NCI-H146 (cell line): ENCODE data around the gene SH3TC2.

Experiments
- DNase-seq: peaks from one replicate; lab custom pipeline; 2025; lab: John Stamatoyannopoulos, UW

Gene SH3TC2

GRCh38 chr5:149060325-149060724, 2.5 kb downstream of the SH3TC2 start:
- no peak for DNase-seq

- DNase-seq = no peak
These were observed 6.2 kb downstream of the SH3TC2 start for GRCh38 chr5:149056616-149057165.

GRCh38 chr5:149054416-149054815, 8.4 kb downstream of the SH3TC2 start:
- DNase-seq = no peak

- no peak for DNase-seq
These were observed 9.7 kb downstream of the SH3TC2 start for GRCh38 chr5:149053072-149053695.

- no peak for DNase-seq
These were observed 13.5 kb downstream of the SH3TC2 start for GRCh38 chr5:149049371-149049781.

GRCh38 chr5:149048811-149049210, 14.1 kb downstream of the SH3TC2 start:
- DNase-seq = no peak

GRCh38 chr5:149047462-149047861, 15.4 kb downstream of the SH3TC2 start:
- DNase-seq = no peak

GRCh38 chr5:149046196-149046829, 16.5 kb downstream of the SH3TC2 start:
- no peak for DNase-seq

GRCh38 chr5:149045089-149045460, 17.8 kb downstream of the SH3TC2 start:
- DNase-seq = no peak

- no peak for DNase-seq
These were observed 18.3 kb downstream of the SH3TC2 start for GRCh38 chr5:149044453-149045088.

- no peak for DNase-seq
These were observed 19.2 kb downstream of the SH3TC2 start for GRCh38 chr5:149043641-149044040.

GRCh38 chr5:149042865-149043264, 20.0 kb downstream of the SH3TC2 start:
- no peak for DNase-seq

- no peak for DNase-seq
These were observed 21.6 kb downstream of the SH3TC2 start for GRCh38 chr5:149041242-149041641.

- DNase-seq = no peak
These were observed 22.4 kb downstream of the SH3TC2 start for GRCh38 chr5:149040421-149040820.

GRCh38 chr5:149039506-149039905, 23.4 kb downstream of the SH3TC2 start:
- no peak for DNase-seq

- no peak for DNase-seq
These were observed 24.4 kb downstream of the SH3TC2 start for GRCh38 chr5:149038336-149039080.

- no peak for DNase-seq
These were observed 25.0 kb downstream of the SH3TC2 start for GRCh38 chr5:149037817-149038216.

GRCh38 chr5:149036970-149037369, 25.9 kb downstream of the SH3TC2 start:
- no peak for DNase-seq

GRCh38 chr5:149036168-149036567, 26.7 kb downstream of the SH3TC2 start:
- DNase-seq = no peak

GRCh38 chr5:149035372-149035790, 27.5 kb downstream of the SH3TC2 start:
- DNase-seq = peak; percentile 5

GRCh38 chr5:149030838-149031397, 31.9 kb downstream of the SH3TC2 start:
- no peak for DNase-seq

- no peak for DNase-seq
These were observed 32.5 kb downstream of the SH3TC2 start for GRCh38 chr5:149030392-149030791.
